ENCODE measurements around the gene ZNF343.
"Not testable (repeated sequence)": the region's sequence is repeated elsewhere in the genome, so short reads cannot be mapped to it uniquely, and the experiment has no call there.

Gene ZNF343

GRCh38 chr20:2508631-2509467 is at the start of gene ZNF343:
Gene ZNF343, minus strand, starts transcription at chr20:2508915. Its CDS starts 15,020 bp downstream, at chr20:2493895.
- DNase-seq: peak; percentile 66 to 85

DNA sequence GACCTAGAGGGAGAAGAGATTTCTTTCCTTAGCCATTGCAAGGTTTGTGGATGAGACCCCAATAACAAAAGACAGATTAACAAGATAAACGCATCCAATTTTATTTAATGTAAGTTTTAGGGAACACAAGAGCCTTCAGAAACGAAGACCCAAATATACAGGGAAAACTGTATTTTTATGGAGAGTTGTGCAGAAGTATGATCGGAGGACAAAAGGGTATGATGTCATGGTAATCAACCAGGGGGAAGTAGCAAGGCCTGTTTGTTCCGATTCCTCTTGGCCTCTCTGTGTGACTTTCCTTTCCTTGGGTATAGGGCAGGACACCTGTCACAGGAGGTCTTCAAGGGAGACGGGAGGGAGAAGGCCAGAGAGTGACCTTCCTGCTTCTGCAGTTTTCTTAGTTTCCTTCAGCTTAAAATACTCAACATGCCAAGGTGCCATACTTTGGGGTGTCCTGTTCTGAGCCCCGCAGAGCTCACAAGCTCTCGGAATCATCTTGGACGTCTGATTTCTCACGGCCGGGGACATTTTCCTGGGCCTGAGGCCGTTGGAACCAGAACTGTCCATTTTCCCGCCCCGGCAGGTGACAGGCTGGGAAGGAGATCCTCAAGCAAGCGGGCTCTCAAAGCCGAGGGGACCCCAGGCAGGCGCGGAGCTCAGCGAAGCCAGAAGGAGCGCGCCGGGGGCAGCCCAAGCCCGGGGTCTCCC is 49.3 kb upstream of the ZNF343 start:
- DNase-seq: no peak

- no peak for DNase-seq
These were observed 36.9 kb upstream of the ZNF343 start for GRCh38 chr20:2545594-2545993.

DNA sequence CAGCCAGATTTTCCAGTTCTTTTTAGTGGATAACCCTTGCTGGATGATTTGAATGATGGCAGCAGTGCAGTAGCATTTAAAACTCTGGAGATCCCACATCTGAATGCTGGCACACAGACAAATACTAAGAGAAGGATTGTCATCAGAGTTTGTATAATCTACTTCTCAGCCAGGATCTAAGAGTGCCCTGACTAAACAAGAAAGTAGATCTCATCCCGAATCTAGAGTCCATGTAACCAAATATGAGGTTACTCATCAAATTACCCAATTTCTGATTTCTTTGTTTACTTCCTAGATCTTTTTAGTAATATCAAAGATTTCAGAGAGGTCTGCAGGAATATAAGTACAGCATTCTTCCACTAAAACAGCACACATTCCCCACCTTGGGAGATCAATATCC is 35.5 kb upstream of the ZNF343 start:
- DNase-seq: no peak

DNA sequence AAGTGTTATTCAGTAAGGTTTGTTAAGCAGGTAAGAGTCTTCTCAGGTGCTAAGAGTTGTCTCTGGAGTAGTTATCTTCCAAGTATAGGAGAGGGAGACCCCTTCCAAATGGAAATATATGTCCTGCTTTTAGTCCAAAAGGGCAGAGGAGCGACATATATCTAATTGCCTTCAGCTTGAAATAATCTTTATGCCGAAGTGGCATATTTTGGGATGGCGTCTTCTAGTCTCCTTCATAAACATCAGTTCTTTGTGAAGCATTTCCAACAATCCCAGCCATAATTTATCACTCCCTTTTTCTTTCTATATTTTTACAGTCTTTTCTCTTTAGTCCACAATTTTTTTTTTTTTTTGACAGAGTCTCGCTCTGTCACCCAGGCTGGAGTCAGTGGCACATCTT is 33.6 kb upstream of the ZNF343 start:
- DNase-seq: no peak

GRCh38 chr20:2541940-2542339 is 33.2 kb upstream of the ZNF343 start:
- no peak for DNase-seq

- no peak for DNase-seq
These were observed 30.4 kb upstream of the ZNF343 start for GRCh38 chr20:2538931-2539720.

DNA sequence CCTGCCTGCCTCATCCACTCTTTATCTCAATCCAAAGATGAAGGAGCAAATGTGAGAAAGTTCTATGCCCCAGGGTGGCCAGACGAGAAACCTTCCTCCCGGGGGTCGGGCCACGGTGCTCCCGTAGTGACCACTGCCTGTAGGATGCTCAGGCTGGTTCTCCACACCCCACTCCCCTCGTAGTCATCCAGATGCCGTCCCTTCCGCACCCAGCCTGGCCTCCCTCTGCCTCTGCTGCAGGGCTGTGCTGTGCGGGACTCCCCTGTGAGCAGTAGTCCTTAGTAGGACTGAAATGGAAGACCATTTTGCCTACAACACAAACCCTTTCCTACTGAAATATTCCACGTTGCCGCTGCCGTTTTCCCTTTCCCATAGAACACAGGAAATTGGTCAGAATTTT is 29.6 kb upstream of the ZNF343 start:
- no peak for DNase-seq

DNA sequence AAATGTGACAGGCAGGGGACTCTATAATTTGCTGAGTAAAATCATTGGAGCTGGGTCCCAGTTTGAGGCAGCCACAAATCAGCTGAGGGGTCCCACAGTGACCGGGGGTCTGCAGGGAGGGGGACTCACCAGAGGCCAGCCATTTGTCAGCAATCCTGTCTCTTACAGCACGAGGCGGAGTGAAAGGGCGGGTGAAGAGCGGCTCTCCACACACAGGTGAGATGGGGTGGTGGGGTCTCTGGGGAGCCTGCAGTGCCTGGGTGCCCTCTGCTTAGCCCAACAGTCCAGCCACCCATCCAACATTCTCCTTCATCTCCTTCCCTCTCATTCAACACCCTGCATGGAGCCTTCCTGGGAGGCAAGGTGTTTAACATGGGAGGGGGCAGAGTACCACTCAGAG is 28.4 kb upstream of the ZNF343 start:
- no peak for DNase-seq

GRCh38 chr20:2536560-2536986 is 27.9 kb upstream of the ZNF343 start, which contains the start of gene TMC2:
Gene TMC2, plus strand, starts transcription at chr20:2536573. Its CDS starts 49 bp downstream, at chr20:2536622.
- DNase-seq: no peak

- DNase-seq: no peak
These were observed 27.2 kb upstream of the ZNF343 start for GRCh38 chr20:2535711-2536559.

DNA sequence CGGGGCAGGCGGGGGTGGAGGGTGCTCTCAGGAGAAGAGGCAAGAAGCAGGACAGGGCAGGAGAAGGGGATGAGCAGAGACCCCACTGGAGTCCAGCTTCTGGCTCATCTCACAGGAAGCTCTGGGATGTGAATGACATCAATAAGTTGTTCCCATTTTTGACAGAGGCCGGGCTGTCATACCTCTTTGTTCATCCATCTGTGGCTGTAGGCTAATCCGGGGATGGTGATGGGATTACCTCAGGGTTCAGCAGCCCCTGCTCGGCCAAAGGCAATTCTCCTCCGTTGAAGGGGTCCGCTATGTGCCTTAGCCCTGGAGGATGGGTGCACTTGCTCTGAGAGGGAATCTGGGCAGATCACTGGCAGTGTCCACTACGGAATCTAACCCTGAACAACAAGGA is 24.4 kb upstream of the ZNF343 start:
- DNase-seq: no peak

- DNase-seq: peak in 1 of 2 experiments; percentile 20
These were observed 20.1 kb upstream of the ZNF343 start for GRCh38 chr20:2528671-2529271.

DNA sequence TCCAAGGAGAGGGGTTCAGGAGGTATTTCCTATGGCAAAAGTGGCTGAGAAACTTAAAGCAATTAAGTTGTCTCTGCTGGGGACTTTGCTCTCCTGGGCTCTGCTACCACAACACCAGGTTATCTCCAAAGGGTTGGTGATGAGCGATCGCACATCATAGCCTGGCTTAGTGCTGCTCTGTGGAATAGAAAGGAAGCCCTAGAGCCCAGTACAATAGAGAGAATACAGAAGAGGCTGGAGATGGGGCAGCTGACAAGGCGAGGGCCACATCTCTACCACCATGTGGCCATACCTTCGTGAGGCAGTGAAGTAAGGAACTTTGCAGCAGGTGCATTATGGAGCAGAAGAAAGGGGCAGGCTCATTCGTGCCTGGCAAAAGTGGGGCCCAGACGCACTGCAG is 19.0 kb upstream of the ZNF343 start:
- no peak for DNase-seq

- not testable (repeated sequence) for DNase-seq
These were observed 17.5 kb upstream of the ZNF343 start for GRCh38 chr20:2526218-2526583.

GRCh38 chr20:2524709-2525506 is 16.2 kb upstream of the ZNF343 start:
- DNase-seq: peak; percentile 29 to 48

DNA sequence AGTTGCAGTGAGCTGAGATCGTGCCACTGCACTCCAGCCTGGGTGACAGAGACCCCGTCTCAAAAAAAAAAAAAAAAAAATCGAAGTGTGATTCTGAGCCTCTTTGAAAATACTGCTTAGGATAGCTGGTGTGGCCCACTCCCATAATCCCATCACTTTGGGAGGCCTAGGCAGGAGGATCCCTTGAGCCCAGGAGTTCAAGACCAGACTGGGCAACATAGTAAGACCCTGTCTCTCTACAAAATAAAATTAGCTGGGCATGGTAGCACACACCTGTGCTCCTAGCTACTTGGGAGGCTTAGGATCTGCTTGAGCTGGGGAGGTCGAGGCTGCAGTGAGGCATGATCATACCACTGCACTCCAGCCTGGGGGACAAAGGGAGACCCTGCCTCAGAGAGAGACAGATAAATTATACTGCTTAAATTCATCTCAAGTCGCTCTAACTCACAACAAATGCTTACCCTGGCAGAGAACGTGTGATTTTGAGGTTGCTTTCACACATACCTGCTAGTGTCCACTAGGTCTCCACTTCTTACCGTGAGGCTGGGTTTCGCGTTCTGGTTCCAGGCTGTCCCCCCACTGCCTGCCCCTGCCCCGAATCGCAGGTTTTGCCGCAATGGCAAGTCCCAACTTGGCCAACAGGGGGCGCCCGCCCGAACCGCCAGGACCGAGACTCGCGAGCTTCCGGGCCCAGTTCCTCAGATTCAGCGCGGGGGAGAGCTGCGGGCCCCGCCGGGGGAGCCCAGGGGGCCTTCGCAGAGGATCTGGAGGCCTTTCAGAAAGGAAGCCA is 15.4 kb upstream of the ZNF343 start:
- DNase-seq: peak; percentile 71 to 72

GRCh38 chr20:2522826-2523429 is 14.2 kb upstream of the ZNF343 start:
- not testable (repeated sequence) for DNase-seq

Data from NCI-H2081 (cell line).